Measurements from ENCODE around the gene ACAN.

The ACAN gene

GRCh38 chr15:88880944-88881740 is 77.9 kb downstream of the ACAN start:
- no peak for DNase-seq

DNA sequence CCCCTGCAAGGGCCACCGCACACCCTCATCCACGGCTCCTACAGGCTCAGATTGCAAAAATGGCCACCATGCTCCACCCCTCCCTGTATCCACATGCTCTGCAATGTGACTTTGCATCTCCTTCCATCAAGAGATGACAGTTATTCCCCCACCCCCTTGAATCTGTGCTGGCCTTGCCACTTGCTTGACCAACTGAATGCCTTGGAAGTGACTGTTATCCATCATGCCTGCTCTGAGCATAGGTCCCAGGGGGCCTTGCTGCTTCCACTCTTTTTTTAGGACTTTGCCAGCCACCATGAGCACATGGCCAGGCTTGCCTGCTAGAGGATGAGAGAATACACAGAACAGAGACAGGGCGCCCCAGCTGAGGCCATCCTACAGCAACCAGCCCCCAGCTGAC is 78.5 kb downstream of the ACAN start:
- DNase-seq, result no peak

DNA sequence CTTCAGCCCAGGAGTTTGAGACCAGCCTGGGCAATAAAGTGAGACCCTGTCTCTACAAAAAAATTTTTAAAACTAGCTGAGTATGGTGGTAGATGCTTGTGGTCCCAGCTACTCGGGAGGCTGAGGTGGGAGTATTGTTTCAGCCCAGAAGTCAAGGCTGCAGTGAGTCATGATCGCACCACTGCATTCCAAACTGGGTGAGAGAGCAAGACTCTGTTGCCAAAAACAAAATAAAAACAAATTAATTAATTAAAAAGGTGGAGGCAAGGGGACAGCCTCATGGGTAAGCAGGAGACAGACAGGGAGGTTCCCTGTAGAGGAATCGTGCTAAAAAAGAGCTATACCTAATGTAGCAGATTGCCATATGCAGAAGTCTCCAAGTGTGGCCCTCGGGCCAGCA is 79.5 kb downstream of the ACAN start:
- no peak for DNase-seq

- DNase-seq, result no peak
Measured at GRCh38 chr15:88887068-88887580, 83.9 kb downstream of the ACAN start.

DNA sequence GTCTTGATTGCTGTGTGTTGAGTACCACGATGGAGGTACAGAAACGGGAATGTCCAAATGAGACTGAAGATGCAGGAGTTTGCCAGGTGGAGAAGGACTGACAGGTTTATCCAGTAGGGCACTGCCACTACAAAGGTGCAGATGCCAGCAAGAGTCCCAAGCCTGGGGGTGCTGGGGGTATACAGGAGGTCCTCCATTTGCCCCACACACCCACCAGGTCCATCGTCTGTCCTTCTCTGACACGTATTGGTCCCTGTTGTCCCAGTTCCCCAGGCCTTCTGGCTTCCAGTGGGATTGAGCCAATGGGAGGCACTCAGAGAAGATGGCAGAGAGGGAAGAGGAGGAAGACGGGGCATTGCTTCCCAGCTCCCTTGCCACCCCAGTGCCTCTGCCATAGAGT is 85.5 kb downstream of the ACAN start:
- DNase-seq, result no peak

DNA sequence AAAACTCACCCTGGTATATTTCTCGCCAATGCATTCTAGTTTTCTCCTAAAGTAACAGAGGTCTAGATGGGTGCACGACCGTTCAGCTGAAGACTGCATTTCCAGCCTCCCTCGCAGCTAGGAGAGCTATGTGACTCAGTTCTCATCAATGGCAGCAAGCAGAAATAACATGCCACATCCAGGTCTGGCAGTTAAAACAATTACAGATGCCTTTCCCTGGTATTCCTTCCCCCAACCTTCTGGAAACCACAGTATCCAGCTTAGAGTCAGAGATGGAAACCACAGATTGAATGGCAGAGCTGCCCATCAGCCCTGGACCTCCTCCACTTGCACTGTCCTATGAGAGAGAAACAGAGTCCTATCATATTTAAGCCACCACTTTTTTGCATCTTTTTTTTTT is 87.3 kb downstream of the ACAN start:
- no peak for DNase-seq

DNA sequence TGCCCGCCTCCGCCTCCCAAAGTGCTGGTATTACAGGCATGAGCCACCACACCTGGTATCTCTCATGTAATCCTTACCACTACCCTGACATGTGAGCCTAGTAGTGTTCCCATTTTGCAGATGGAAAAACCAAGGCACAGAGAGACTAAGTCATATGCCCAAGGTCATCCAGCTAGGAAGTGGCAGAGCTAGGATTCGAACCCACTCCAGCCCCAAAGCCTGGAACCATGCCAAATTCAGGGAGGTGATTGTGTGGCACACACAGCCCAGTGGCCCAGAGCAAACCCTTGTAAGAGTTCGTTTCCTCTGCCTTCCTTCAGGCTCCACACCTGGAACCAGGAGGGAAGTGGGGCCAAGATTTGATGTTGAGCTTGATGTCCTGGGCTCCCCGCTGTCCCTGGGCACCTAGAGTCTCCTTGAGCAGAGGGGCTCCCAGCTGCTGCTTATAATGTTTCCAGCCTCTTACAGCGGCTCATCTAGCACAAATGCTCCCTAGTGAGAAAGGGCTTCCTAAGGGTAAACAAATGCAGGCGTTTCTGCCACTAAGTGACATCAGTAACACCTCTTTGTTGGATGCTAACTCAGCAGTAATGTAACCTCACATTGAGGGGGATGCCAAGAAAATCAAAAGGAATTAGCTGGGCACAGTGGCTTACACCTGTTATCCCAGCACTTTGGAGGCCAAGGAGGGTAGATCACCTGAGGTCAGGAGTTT is 88.5 kb downstream of the ACAN start:
- DNase-seq, result no peak

GRCh38 chr15:88894348-88894818 is 91.1 kb downstream of the ACAN start:
- DNase-seq, result no peak

DNA sequence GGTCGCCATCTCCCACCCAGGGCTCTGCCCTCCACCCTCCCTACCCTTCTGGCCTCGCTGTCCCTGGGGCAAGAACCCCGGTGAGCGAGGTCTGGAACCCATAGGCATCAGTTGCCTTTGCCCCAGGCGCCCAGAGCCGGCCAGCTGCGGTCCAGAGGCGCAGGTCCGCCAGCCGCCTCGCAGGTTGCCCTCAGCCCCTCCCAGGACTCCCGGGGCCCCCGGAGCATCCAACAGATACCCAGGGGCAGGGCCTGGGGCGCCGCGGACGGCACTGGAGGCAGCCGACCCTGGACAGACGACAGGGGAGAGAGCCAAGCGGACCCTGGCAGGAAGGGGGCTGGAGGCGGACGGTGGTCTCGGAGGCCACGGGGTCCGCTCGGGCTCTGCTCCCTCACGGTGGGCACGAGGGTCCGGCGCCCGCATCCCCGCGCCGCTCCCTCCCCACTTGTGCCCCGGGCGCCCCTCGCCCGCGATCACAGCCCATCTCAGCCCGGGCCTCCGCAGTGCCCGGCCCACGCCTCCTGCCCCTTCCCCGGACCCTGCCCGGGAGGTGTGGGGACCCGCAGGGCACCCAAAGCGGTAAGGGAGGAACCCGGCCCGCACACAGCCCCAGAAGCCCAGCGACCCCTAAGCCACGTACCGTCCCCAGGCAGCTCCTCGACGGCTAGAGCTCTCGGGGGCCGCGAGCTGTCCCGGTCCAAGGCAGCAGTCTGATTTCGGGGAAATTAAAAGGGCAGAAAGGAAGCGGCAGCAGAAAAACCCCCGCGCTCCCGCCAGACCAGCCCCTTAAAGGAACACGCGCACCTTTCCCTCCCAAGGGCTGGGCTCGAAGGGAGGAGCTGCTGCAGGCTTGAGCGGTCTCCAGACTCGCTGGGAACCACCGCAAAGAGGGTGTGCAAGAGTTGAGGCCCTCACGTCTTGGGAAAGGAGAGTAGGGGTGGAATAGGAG is 91.9 kb downstream of the ACAN start, which contains the start of gene HAPLN3:
HAPLN3 (minus strand) TSS at position 726 of the 949 bp plus-strand sequence. CDS start 8,246 bp downstream, outside the sequence.
- DNase-seq, result no peak

GRCh38 chr15:88896333-88897033 is 93.2 kb downstream of the ACAN start:
- no peak for DNase-seq

DNA sequence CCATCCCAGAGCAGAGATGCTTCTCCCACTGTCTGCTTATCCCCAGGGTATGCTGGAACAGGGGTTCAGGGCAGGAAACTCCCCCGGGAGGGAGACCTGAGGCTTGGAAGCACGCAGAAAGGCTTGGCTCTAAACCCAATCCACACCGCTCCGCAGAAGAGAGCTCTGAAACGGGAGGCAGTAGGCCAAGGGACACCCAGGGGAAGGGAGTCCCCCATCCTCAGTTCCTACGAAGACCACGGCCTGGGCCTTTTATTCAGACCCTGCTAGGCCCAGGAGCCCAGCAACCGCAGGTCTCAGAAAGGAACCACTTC is 93.9 kb downstream of the ACAN start:
- DNase-seq, result no peak

DNA sequence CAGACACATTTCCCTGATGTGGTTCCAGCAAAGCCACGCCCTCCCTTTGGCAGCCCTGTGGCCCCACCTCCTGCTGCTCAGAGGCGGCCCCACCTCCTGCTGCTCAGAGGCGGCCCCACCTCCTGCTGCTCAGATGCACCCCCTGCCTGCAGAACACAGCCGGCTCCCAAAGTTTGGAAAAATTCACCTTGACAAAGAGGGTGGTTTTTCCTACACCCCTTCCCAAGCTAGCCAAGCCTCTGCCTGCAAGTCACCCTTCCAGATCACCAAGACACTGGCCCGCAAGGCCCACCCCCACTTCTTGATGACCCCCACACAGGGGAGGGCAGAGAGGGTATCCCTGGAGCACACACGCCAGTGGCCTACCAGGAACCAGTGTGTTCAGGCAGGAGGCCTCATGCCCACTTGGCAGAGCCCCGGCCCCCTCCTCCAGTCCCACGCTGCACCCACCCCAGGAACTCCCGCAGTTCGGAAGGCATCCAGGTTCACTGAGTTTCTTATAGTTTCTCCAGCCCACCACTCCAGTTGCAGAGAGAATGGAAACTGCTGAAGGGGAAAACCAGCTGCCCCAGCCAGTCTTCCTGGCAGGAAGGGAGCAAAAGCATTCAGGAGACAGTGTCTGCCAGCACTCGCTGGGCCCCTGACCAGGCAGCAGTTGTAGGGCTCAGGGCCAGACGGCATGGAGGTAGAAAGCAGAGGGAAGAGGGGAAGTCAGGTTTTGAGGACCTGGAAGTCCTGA is 94.4 kb downstream of the ACAN start:
- peak; percentile 24 for DNase-seq

- no peak for DNase-seq
Measured at GRCh38 chr15:88898736-88899135, 95.5 kb downstream of the ACAN start.

- DNase-seq, result no peak
Measured at GRCh38 chr15:88899251-88899650, 96.0 kb downstream of the ACAN start.

DNA sequence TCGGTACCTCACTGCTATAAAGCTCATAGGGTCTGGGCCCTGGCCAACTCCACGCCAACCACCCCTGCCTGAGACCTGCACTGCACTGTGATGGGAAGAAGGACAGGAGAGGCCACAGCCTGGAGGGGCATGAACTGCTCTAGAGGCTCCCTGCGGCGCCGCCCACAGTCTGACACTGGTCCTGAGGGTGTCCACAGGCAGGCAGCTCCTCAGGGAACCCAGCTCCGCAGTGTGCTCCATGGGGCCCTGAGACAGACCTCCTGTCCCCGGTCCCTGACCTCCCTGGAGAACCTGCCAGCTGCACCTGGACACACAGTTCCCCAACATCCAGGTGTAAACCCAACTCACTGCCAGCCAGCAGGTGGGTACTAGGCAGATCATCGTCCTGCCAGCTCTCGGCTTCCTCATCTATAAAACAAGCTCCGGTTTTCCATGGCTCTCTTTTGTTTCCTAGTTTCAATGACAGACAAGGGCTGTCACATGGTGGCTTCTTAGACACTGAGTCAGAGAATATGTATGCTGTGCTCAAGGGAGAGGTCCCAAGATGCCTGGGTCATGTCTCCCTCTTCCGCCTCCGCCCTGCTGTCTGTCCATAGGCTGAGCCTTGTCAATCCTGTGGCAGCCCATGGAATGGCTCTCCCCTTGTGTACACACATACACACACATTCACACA is 97.2 kb downstream of the ACAN start:
- DNase-seq, result no peak

DNA sequence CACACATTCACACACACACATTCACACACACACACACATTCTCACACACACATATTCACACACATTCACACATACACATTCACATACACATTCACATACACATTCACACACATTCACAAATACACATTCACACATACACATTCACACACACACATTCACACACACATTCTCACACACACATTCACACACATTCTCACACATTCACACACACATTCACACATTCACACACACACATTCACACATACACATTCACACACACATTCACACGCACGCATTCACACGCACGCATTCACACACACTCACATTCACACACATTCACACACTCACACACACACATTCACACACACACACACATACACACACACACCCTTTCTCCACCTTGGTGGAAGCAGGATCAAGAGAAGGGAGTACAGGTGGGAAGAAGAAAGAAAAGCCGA is 97.8 kb downstream of the ACAN start:
- DNase-seq, result no peak

GRCh38 chr15:88901508-88902220 is 98.4 kb downstream of the ACAN start:
- no peak for DNase-seq

DNA sequence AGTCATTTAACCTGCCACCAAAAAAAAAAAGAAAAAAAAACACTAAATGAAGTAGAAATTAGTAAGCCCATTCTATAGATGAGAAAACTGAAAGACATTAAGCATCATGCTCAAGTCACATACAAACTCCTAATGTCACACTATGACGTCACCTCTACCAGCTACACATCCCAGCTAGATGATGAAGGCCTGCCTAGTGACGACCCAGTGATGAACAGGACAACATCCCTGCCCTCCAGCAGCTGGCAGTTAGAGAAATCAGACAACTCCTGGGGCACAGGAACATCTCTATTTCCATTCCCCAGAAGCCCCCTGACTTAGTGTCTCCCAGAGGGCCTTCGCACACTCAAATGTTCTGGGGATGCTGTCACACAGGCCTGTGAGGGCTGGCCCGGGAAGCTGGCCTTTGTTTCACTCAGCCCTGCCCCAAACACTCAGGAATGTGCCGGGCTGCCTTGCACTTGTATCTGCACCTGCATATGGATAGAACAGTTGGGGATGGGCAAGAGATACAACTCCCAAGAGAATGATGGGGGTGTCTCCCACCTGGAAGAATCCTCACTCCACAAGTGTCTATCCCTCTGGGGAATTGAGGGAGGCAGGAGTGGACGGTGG is 99.1 kb downstream of the ACAN start:
- DNase-seq, result no peak

DNA sequence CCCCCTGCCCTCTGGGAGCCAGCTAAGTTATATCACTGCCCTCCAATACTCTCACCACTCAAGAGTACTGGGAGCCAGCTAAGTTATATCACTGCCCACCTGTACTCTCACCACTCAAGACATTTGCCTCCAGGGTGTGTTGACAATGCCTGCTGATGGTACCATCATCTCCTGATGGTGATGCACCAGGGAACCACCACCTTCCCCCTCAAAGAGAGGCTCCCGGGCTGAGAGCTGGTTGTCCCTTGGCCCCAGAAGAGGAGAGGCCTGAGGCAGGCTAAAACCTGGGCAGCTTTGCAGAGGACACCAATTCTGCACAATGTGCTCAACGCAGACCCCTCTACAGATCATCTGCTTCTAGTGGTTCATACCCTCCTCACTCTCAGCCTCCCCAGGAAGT is 99.6 kb downstream of the ACAN start:
- DNase-seq, result no peak

GRCh38 chr15:88904257-88904623 is 101.0 kb downstream of the ACAN start:
- DNase-seq, result no peak

All from NCI-H345 (cell line).